ENCODE measurements around the gene LHFPL3.
"Not testable (repeated sequence)": the region's sequence is repeated elsewhere in the genome, so short reads cannot be mapped to it uniquely, and the experiment has no call there.

Gene LHFPL3

DNA sequence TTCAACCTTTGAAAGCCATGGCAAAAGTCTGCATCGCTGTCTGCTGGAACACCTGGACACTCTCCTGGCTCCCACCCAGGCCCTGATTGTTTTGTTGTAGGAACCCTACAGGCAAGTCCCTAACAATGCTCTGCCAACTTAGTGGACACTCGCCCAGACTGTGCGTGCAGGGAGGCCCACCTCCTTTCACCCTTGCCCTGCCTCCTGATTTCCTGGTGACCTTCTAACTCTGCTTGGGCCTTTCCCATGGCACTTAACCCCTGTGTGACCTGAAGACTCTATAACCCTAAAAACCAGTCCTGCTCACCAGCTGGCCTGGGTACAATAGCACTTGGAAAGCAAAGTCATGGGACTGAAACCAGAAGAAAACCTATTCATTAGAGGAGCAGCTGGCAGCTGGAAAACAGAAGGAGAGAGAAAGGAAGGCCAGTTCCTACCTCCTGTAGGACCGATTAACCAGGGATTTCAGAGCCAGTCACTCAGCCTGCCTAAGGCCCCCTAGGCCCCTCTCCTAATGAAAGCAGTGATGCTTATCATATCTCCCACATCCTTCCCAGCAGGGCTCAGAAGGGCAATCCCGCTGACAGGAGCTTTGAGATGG lies 602.9 kb downstream of the LHFPL3 start:
- no peak for DNase-seq (ENCODE audit: low read depth, low spot score)

DNA sequence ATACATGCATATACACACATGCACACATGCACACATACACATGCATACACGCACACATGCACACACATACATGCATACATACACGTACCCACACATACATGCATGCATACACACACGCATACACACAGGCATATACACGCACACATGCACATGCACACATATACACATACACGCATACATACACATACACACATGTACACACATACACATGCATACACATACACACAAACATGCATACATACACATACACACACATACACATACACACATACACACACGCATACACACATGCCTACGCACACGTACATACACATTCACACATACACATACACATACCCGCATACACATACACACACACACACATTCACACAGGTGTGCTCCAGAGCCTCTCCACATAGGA lies 604.6 kb downstream of the LHFPL3 start:
- no peak for DNase-seq (ENCODE audit: low read depth, low spot score)

DNA sequence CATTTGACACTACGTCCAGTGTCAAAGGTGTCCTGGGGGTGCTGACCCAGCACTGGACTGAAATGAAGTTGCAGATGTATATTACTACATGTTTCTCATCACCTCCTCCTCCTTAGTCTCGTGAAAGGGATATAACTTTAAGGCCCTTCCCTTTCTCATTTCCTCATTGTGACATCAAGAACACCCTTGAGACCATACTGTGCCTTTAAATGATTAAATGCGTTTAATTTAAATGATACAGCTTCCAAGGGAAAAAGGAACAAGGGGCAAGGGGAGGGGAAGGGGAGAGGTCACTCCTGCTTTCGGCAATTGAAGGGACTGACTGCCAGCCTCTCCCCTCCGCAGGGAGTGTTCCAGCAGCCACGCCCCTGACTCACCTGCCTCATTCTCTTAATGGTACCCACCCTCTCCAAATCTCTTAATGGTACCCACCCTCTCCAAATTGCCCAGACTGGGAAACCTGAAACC lies 605.2 kb downstream of the LHFPL3 start:
- no peak for DNase-seq (ENCODE audit: low read depth, low spot score)

DNA sequence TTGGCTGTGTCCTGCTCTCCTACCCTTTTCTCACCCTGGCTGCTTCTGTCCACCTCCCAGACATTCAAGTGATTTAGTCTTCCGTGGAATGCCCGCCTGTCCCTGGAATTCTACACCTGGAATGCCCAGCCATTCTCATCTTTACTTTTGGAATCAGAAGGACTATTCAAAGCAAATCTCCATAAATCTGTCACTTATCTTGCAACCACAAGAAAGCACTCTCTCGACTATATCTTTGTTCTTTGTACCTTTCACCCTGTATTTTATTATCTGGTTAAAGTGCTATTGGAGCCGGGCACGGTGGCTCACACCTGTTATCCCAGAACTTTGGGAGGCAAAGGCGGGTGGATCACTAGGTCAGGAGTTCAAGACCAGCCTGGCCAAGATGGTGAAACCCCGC lies 606.3 kb downstream of the LHFPL3 start:
- DNase-seq (ENCODE audit: low read depth, low spot score): no peak

DNA sequence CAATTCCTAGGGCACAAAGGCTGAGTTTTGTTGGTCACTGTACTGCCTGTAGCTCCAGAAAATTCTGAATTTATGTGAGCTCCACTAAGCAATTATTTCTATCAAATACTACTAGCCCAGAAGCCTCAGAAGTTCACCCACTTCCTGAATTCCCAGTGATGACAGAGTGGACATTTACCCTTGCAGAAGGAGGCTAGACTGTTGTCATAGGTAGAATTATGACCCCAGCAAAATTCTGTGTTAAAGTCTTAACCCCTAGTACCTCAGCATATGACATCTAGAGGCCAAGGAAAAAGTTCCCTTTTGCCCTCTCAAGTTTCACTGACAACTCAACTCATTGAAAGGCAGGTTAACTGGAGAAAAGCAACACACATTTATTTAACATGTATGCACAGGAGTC lies 606.9 kb downstream of the LHFPL3 start:
- DNase-seq (ENCODE audit: low read depth, low spot score): no peak

DNA sequence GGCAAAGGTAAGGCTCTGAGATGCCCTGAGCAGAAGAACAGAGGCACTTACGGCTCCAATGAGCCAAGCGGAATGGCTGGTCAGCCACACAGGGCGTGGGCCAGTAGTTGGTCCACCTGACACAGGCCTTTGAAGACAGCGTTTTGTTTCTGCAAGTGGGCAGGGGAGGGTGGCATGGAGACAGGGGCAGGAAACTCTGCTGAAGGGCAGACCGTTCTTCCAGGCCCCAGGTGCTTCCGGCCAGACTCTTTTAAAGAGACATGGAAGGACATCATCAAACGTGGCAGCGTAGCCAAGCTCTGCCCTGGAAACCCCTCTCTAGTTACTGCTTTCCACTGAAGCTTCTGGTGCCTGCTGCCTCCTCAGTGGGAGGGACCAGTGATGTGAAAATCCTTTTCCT lies 608.1 kb downstream of the LHFPL3 start:
- no peak for DNase-seq (ENCODE audit: low read depth, low spot score)

DNA sequence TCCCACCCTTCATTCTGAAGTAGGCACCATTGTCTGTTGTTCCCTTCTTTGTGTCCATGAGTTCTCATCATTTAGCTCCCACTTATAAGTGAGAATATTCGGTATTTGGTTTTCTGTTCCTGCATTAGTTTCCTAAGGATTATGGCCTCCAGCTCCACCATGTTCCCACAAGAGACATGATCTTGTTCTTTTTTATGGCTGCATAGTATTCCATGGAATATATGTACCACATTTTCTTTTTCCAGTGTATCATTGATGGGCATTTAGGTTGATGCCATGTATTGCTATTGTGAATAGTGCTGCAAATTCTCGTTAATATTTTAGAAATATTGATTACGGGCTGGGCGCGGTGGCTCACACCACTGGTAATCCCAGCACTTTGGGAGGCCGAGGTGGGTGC lies 609.1 kb downstream of the LHFPL3 start:
- not testable (repeated sequence) for DNase-seq (ENCODE audit: low read depth, low spot score)

DNA sequence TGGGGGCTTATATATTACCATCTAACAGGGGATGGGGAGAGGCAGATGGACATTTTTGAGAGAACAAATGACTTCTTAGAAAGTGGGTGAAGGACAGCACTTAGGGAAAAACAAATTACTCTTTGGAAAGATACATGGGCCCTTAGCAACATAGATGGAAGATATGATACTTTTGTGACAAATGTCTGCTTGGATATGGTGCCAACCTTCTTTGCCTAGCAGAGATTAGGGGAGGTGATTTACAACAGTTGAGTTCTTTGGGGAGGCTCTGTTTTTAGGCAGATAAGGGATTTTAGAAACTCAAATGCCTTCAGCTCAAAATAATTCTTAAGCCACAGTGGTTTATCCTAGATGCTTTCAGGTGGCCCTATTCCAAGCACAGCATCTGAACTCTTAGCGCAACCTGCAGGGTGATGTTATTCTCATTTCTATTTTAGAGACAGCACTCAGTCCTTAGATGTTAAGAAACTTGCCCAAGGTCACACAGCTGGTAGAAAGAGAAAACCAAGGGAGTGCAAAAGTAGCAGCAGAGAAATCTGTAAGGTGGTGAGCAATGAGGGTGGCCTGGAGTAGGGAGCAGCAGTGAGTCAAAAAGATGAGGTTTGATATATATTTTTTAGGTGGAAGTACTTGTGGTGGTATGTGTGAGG lies 610.5 kb downstream of the LHFPL3 start:
- DNase-seq (ENCODE audit: low read depth, low spot score): no peak

DNA sequence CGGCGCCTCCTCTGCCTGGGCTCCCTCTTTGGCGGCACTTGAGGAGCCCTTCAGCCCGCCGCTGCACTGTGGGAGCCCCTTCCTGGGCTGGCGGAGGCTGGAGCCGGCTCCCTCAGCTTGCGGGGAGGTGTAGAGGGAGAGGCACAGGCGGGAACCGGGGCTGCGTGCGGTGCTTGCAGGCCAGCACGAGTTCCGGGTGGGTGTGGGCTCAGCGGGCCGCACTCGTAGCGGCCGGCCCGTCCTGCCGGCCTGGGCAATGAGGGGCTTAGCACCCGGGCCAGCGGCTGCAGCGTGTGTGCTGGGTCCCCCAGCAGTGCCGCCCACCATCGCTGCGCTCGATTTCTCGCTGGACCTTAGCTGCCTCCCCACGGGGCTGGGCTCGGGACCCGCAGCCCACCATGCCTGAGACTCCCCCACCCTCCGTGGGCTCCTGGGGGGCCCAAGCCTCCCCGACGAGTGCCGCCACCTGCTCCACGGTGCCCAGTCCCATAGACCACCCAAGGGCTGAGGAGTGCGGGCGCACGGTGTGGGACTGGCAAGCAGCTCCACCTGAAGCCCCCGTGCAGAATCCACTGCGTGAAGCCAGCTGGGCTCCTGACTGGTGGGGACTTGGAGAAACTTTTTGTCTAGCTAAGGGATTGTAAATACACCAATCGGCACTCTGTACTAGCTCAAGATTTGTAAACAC lies 611.8 kb downstream of the LHFPL3 start:
- DNase-seq (ENCODE audit: low read depth, low spot score): no peak

DNA sequence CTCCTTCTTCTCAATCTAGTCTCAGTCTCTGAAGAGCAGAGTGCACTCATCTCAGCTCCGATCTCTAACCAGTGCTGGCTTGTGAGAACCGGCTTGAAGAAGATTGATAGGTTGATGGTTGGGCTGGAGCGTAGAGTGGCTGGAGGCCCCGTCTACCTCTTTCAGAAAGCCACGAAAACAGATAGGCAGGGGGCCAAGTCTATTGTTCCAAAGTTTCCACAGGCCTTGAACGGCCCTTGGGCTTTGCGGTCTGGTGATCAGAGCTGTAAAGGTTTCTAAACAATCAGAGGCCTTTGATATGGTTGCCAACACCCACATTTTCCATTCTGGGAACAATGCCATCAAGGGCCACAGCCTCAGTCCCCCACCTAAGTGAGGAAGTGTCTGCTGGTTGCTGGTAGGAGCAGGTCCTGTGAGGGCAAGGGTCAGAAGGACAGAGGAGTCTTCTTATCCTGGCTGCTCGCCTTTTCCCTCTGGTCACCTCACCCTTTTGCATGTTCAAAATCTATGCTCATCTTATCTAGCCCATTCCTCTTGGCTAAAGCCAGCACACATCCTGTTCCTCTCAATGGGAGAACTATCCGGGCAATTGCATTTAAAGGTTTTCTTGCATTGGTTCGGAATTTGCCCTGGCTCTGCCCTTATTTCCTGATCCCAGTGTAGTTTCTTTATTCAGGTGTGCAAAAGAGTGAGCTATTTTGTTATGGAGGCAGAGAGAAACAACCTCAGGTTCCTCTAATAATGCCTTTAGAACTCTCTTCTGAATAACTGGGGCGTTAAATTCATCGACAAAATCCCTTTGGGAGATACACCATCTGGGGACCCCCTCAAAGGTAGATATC lies 615.3 kb downstream of the LHFPL3 start:
- DNase-seq (ENCODE audit: low read depth, low spot score): no peak

DNA sequence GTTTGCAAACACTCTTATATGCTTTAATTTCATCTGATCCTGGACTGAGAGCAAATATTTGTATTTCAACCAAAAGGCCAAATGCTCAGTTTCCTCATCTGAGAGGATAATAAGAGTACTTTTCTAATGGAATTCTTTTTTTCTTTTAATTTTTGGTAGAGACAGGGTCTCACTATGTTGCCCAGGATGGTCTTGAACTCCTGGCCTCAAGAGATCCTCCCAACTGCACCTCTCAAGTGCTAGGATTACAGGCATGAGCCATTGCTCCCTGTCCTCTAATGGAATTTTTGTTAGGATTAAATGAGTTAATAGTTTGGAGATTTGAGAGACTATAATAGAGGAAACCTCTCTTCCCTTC lies 617.2 kb downstream of the LHFPL3 start:
- DNase-seq (ENCODE audit: low read depth, low spot score): no peak

DNA sequence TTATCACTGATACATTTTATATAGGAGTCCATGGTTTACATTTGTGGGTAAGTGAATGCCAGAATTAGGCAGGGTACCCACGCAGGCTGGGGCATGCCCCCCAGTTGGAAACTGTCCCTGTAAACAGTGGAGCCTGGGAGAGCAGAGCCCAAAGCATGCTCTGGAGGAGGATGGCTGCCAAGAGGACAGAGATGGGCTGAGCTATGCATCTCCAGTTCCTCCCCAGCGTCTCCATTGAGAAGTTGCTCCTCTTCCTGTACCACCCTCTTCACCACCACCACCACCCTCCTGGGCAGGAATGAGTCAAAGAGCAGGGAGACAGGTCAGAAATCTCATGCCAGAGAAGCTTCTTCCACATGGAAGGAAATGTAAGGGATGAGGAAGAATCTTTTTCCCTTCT lies 617.9 kb downstream of the LHFPL3 start:
- no peak for DNase-seq (ENCODE audit: low read depth, low spot score)

DNA sequence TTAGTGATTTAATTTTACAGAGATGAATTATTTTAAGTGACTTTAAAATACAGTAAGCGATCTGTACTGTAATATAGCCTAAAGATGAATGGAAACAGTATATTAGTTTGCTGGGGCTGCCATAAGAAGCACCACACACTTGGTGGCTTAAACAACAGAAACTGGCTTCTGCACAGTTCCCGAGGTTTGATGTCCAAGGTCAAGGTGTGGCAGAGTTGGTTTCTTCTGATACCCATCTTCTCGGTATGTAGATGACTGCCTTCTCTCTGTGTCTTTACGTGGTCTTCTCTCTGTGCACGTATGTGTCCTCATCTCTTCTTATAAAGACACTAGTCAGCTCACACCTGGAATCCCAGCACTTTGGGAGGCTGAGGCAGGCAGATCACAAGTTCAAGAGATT lies 621.6 kb downstream of the LHFPL3 start:
- no peak for DNase-seq (ENCODE audit: low read depth, low spot score)

DNA sequence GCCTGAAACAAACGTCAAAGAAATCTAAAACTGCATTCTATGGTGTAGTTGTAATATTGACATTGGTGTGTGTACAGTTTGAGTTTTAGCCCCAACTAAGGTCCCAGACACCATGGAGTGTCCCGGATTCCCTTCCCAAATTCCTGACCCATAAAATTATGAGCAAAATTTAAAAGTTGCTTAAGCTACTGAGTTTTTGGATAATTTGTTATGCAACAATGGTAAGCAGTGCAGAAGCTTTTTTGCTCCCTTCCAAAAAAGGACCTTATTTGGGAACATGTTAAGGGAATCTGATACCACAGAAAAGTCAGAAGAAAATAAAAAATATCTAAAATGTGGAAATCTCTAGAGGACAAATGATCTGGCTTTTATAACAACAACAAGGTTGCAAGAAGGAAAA lies 622.4 kb downstream of the LHFPL3 start:
- DNase-seq (ENCODE audit: low read depth, low spot score): no peak

DNA sequence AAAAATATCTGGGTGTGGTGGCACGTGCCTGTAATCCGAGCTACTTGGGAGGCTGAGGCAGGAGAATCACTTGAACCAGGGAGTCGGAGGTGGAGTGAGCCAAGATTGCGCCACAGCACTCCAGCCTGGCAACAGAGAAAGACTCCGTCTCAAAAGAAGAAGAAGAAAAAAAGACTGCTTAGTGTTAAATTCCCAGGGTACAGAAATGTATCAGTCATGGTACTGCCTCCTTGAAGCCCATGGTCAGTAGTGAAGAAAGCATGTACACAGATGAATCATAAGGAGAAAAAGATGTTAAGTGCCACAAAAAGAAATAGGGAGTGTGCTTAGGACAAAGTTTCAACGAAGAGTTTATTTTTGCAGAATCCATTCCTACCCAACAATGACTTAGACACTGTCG lies 623.1 kb downstream of the LHFPL3 start:
- no peak for DNase-seq (ENCODE audit: low read depth, low spot score)

DNA sequence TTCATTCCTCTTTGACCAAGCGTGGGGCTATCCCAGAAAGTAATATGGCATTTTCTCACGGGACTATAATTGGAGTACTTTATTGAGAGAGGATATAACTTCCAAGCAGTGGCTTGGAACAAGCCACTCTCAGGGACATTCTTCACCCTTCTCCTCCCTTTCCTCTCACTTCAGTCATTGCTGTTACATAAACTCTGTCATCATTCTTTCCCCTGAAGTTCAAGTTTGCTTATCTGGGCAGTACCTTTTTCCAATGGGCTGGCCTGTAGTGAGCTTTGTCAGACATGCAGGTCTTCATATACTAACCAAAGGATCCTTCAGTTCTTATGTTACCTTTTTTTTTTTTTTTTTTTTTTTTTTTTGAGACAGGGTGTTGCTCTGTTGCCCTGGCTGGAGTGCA lies 626.9 kb downstream of the LHFPL3 start:
- no peak for DNase-seq (ENCODE audit: low read depth, low spot score)
